ENCODE results near the gene UNC13B.

GRCh38 chr9:35280399-35280798 is 118.6 kb downstream of the UNC13B start:
- TF ChIP-seq CTCF (IDR thresholded peaks at IDR 0.05; ENCODE audit: extremely low read depth in 1 of 2, insufficient read depth in 1 of 2, low read depth in 1 of 2, low read length in 2 of 2) (no peak), POLR2AphosphoS5 (IDR thresholded peaks at IDR 0.05; ENCODE audit: insufficient read depth, low read depth, low read length) (no peak)

Measured in endothelial cell of umbilical vein (primary cell).